ENCODE measurements around the gene PPP3CA. TPM values are rescaled to one million over a fixed set of nuclear protein-coding genes. Genes with fewer than 3 reads are reported as not detected.
"Not testable (repeated sequence)": the region's sequence is repeated elsewhere in the genome, so short reads cannot be mapped to it uniquely, and the experiment has no call there.

The PPP3CA gene
- total RNA-seq, 1 donor from 2014 or later, result 64.5 TPM

GRCh38 chr4:101140228-101140627 lies 207.1 kb downstream of the PPP3CA start:
- Histone ChIP-seq H3K27me3 (no peaks in the 10 kb centered on the region), H3K4me1 (no peaks in the 10 kb centered on the region), H3K36me3 (no peaks in the 10 kb centered on the region), H3K4me3 (no peak overlapping the region), H3K27ac (no peak overlapping the region), H3K9me3 (no peaks in the 10 kb centered on the region)
- intact Hi-C loops (cut with DNase I), result no loop called here
- no peak for TF ChIP-seq CTCF (IDR thresholded peaks at IDR 0.05)
- DNase-seq (ENCODE audit: low spot score in 2 of 2), result no peak

- peaks cover 0 to 10% of the 10 kb centered on the region in 2 donors for H3K9me3 ChIP-seq
- H3K27me3 ChIP-seq, result no peaks in the 10 kb centered on the region
- intact Hi-C loops (cut with DNase I), result no loop called here
- H3K4me3 ChIP-seq, result no peak overlapping the region
- no peak overlapping the region for H3K27ac ChIP-seq
- no peak for TF ChIP-seq CTCF (IDR thresholded peaks at IDR 0.05)
- DNase-seq (ENCODE audit: low spot score in 2 of 2), result no peak
- H3K4me1 ChIP-seq, result no peaks in the 10 kb centered on the region
- H3K36me3 ChIP-seq, result no peaks in the 10 kb centered on the region
These were observed 210.7 kb downstream of the PPP3CA start for GRCh38 chr4:101136373-101137370.

GRCh38 chr4:101135371-101136010 lies 211.8 kb downstream of the PPP3CA start:
- Histone ChIP-seq H3K36me3 (no peaks in the 10 kb centered on the region), H3K4me3 (no peak overlapping the region), H3K4me1 (no peaks in the 10 kb centered on the region), H3K27me3 (no peaks in the 10 kb centered on the region), H3K27ac (no peak overlapping the region), H3K9me3 (peaks cover 0 to 10% of the 10 kb centered on the region in 2 donors)
- no peak for DNase-seq (ENCODE audit: low spot score in 2 of 2)
- intact Hi-C loops (cut with DNase I), result no loop called here
- no peak for TF ChIP-seq CTCF (IDR thresholded peaks at IDR 0.05)

- H3K27ac ChIP-seq; H3K4me1 ChIP-seq; H3K9me3 ChIP-seq; H3K36me3 ChIP-seq; H3K4me3 ChIP-seq; intact Hi-C loops (cut with DNase I); DNase-seq (ENCODE audit: low spot score in 2 of 2); H3K27me3 ChIP-seq: not testable (repeated sequence)
These were observed 216.3 kb downstream of the PPP3CA start for GRCh38 chr4:101131058-101131457.

GRCh38 chr4:101128898-101129297 lies 218.4 kb downstream of the PPP3CA start:
- DNase-seq (ENCODE audit: low spot score in 2 of 2); H3K4me3 ChIP-seq; intact Hi-C loops (cut with DNase I); H3K27ac ChIP-seq; H3K9me3 ChIP-seq; H3K27me3 ChIP-seq; H3K4me1 ChIP-seq; H3K36me3 ChIP-seq: not testable (repeated sequence)

- Histone ChIP-seq H3K27ac (no peak overlapping the region), H3K4me1 (peaks cover 0 to 8% of the 10 kb centered on the region in 2 donors), H3K4me3 (no peak overlapping the region), H3K36me3 (no peaks in the 10 kb centered on the region), H3K27me3 (no peaks in the 10 kb centered on the region), H3K9me3 (peaks cover 0 to 5% of the 10 kb centered on the region in 2 donors)
- TF ChIP-seq CTCF (IDR thresholded peaks at IDR 0.05), result no peak
- no peak for DNase-seq (ENCODE audit: low spot score in 2 of 2)
- intact Hi-C loops (cut with DNase I), result no loop called here
These were observed 218.9 kb downstream of the PPP3CA start for GRCh38 chr4:101128473-101128872.
